ENCODE data around the gene SENP6. TPM values are rescaled to one million over a fixed set of nuclear protein-coding genes. Genes with fewer than 3 reads are reported as not detected.
A peak's percentile ranks its signal among the peaks of the same experiment; 100 is the strongest.

Gene SENP6
- total and polyA plus RNA-seq, 8 donors, result 25.2 to 53.1 (median 41.1) TPM

- no peak for ATAC-seq
- Histone ChIP-seq H3K36me3 (peaks cover 0 to 9% (median 0%) of the 10 kb centered on the region in 3 donors), H3K4me3 (no peak overlapping the region), H3K4me1 (peaks cover 0 to 6% (median 2%) of the 10 kb centered on the region in 3 donors), H3K27ac (no peak overlapping the region), H3K27me3 (no peaks in the 10 kb centered on the region), H3K9me3 (no peaks in the 10 kb centered on the region)
- 26 to 36% methylated on average over 1 of the region's 1 CpG for WGBS, 2 donors
- DNase-seq, result no peak
- no peak for TF ChIP-seq CTCF (IDR thresholded peaks at IDR 0.05)
- no peak for FAIRE-seq
- intact Hi-C loops (cut with DNase I), result no loop called here
Observed at GRCh38 chr6:75633045-75633444, 31.4 kb downstream of the SENP6 start.

- H3K27ac ChIP-seq, result no peak overlapping the region
- no peaks in the 10 kb centered on the region for H3K27me3 ChIP-seq
- no peak for TF ChIP-seq CTCF (IDR thresholded peaks at IDR 0.05)
- intact Hi-C loops (cut with DNase I), result no loop called here
- FAIRE-seq (no peak), DNase-seq (no peak), ATAC-seq (no peak)
- H3K4me1 ChIP-seq, result no peaks in the 10 kb centered on the region
- 92 to 93% methylated on average over 5 of the region's 5 CpGs for WGBS, 2 donors
- no peaks in the 10 kb centered on the region for H3K9me3 ChIP-seq
- peaks cover 0 to 3% (median 3%) of the 10 kb centered on the region in 3 donors for H3K36me3 ChIP-seq
- no peak overlapping the region for H3K4me3 ChIP-seq
Observed at GRCh38 chr6:75642311-75642710, 40.6 kb downstream of the SENP6 start.

- FAIRE-seq, result no peak
Observed at GRCh38 chr6:75643173-75643572, 41.5 kb downstream of the SENP6 start.

GRCh38 chr6:75656479-75656878 lies 54.8 kb downstream of the SENP6 start:
- Histone ChIP-seq H3K27me3 (no peaks in the 10 kb centered on the region), H3K4me1 (peaks cover 0 to 3% (median 0%) of the 10 kb centered on the region in 3 donors), H3K9me3 (no peaks in the 10 kb centered on the region), H3K36me3 (peaks cover 0 to 26% (median 0%) of the 10 kb centered on the region in 3 donors), H3K4me3 (no peak overlapping the region), H3K27ac (no peak overlapping the region)
- DNase-seq, result no peak
- no peak for ATAC-seq
- intact Hi-C loops (cut with DNase I), result no loop called here
- peak; percentile 26 for FAIRE-seq
- TF ChIP-seq CTCF (IDR thresholded peaks at IDR 0.05), result no peak

More at GRCh38 chr6:75643173-75643572, 41.5 kb downstream of the SENP6 start:
- Histone ChIP-seq H3K27ac (no peak overlapping the region), H3K36me3 (peaks cover 0 to 3% (median 3%) of the 10 kb centered on the region in 3 donors), H3K27me3 (no peaks in the 10 kb centered on the region), H3K9me3 (no peaks in the 10 kb centered on the region), H3K4me3 (no peak overlapping the region), H3K4me1 (no peaks in the 10 kb centered on the region)
- ATAC-seq (no peak), DNase-seq (no peak)
- intact Hi-C loops (cut with DNase I), result no loop called here
- TF ChIP-seq CTCF (IDR thresholded peaks at IDR 0.05), result no peak
- WGBS, 2 donors, result 96 to 100% methylated on average over 1 of the region's 1 CpG

GRCh38 chr6:75657327-75657726 lies 55.6 kb downstream of the SENP6 start:
- intact Hi-C loops (cut with DNase I), result no loop called here
- H3K27ac ChIP-seq, result peak overlapping the region in 1 of 4 donors; percentile 13
- FAIRE-seq (no peak), DNase-seq (no peak), ATAC-seq (no peak)
- H3K9me3 ChIP-seq, result no peaks in the 10 kb centered on the region
- H3K4me3 ChIP-seq, result no peak overlapping the region
- no peaks in the 10 kb centered on the region for H3K27me3 ChIP-seq
- peaks cover 0 to 29% (median 0%) of the 10 kb centered on the region in 3 donors for H3K36me3 ChIP-seq
- TF ChIP-seq CTCF (IDR thresholded peaks at IDR 0.05), result no peak
- 59 to 69% methylated on average over 3 of the region's 3 CpGs for WGBS, 2 donors
- peaks cover 0 to 3% (median 0%) of the 10 kb centered on the region in 3 donors for H3K4me1 ChIP-seq
